A549 treated with dexamethasone at 1 μM for 4 hours (cell line): ENCODE data around the gene NPBWR2. TPM values are rescaled to one million over a fixed set of nuclear protein-coding genes. Genes with fewer than 3 reads are reported as not detected.

ENCODE experiments used
- total RNA-seq: library from RNA; stranded (reverse); fragments of 200-300 nt; extraction: Qiagen RNA extraction; gene quantifications from 5 replicates; pipeline ENCODE4 v1.2.3, GENCODE V29; 2022

The NPBWR2 gene, protein sequence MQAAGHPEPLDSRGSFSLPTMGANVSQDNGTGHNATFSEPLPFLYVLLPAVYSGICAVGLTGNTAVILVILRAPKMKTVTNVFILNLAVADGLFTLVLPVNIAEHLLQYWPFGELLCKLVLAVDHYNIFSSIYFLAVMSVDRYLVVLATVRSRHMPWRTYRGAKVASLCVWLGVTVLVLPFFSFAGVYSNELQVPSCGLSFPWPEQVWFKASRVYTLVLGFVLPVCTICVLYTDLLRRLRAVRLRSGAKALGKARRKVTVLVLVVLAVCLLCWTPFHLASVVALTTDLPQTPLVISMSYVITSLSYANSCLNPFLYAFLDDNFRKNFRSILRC
- not detected in 5 replicates for total RNA-seq

DNA sequence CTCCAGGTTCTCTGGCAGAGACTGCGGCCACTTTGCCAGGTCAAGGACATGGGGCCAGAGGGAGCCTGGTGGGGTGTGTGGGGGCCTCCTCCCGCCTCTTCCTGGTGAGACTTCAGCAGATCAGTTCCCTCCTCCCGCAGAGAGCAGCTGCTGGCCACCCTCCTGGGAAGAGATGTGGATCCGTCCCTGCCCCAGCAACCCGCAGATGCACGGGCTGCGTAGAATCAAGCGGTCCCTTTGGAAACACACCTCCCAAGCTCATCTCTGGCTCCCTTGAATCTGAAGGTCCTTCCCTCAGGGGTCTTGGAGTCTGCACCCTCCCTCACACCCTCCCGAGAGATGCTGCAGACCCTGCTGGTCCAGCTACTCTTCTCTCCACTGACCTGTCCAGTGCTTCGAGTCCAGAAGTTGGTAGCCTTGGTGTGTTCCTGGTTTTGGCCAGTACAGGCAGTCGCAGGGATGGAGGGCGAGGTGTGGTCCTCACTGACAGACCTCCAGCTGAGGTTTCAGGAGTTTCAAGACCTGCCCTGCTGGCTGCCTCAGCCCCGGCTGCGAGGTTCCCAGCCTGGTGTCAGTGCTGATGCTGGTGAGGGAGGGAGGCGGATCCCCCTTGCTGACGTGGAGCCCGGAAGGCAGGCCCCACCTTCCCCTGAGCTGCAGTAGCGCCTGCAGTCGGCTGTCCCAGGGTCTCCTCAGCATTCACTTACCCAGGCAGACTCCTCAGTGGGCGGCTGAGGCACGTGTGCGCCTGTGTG is at the start of gene NPBWR2:
NPBWR2 (minus strand) TSS at position 585 of the 755 bp plus-strand sequence. CDS start 734 bp downstream, outside the sequence.

GRCh38 chr20:64083804-64084684 is 23.3 kb downstream of the NPBWR2 start, which contains the start of gene LKAAEAR1:
Gene LKAAEAR1 (minus strand): TSS chr20:64084398. CDS start chr20:64084219, 179 bp downstream.

GRCh38 chr20:64080013-64080812 is 27.2 kb downstream of the NPBWR2 start, which contains the start of gene OPRL1:
Gene OPRL1 (plus strand): TSS chr20:64080082. CDS start chr20:64092721, 12,639 bp downstream.

GRCh38 chr20:64079273-64080012 is 27.9 kb downstream of the NPBWR2 start, which contains the start of gene RGS19:
Gene RGS19 (minus strand): TSS chr20:64079518. CDS start chr20:64076886, 2,632 bp downstream.

GRCh38 chr20:64062596-64063388 is 44.6 kb downstream of the NPBWR2 start, which contains the start of gene TCEA2:
Gene TCEA2 (plus strand): TSS chr20:64063198. CDS start chr20:64063313, 115 bp downstream.

Other genes starting within 250 kb of the NPBWR2 start
- not detected in 5 replicates for gene ABHD16B, start 246.1 kb downstream of the NPBWR2 start, total RNA-seq
- gene TPD52L2, start 242.3 kb downstream of the NPBWR2 start, total RNA-seq, result 125 to 135 TPM (median 132 TPM) in 5 replicates
- gene DNAJC5, start 212.4 kb downstream of the NPBWR2 start, total RNA-seq, result 21.7 to 30.4 TPM (median 29.3 TPM) in 5 replicates
- gene UCKL1, start 151.1 kb downstream of the NPBWR2 start, total RNA-seq, result 19.2 to 34.0 TPM (median 30.6 TPM) in 5 replicates
- gene ZNF512B, start 137.6 kb downstream of the NPBWR2 start, total RNA-seq, result 8.8 to 14.4 TPM (median 13.0 TPM) in 5 replicates
- gene SAMD10, start 127.9 kb downstream of the NPBWR2 start, total RNA-seq, result not detected in 5 replicates
- 47.9 to 59.1 TPM (median 58.3 TPM) in 5 replicates for gene PRPF6, start 126.4 kb downstream of the NPBWR2 start, total RNA-seq
- gene C20orf204, start 71.4 kb downstream of the NPBWR2 start, total RNA-seq, result 0.18 to 0.39 TPM (median 0.29 TPM) in 5 replicates
- gene SOX18, start 57.9 kb downstream of the NPBWR2 start, total RNA-seq, result 1.1 to 2.7 TPM (median 1.9 TPM) in 5 replicates
- 30.6 to 51.5 TPM (median 46.2 TPM) in 5 replicates for gene TCEA2, start 44.4 kb downstream of the NPBWR2 start, total RNA-seq
- 34.0 to 48.8 TPM (median 43.6 TPM) in 5 replicates for gene RGS19, start 28.0 kb downstream of the NPBWR2 start, total RNA-seq
- 0.91 to 2.0 TPM (median 1.5 TPM) in 5 replicates for gene OPRL1, start 27.5 kb downstream of the NPBWR2 start, total RNA-seq
- 0.68 to 1.4 TPM (median 1.0 TPM) in 5 replicates for gene LKAAEAR1, start 23.2 kb downstream of the NPBWR2 start, total RNA-seq
- 0.14 to 0.89 TPM (median 0.27 TPM) in 5 replicates for gene MYT1, start 56.9 kb upstream of the NPBWR2 start, total RNA-seq
- gene PCMTD2, start 148.2 kb upstream of the NPBWR2 start, total RNA-seq, result 9.2 to 12.8 TPM (median 12.4 TPM) in 5 replicates